SK-N-SH treated with all-trans-retinoic acid at 6 μM for 48 hours (cell line): ENCODE measurements around the gene ALK.

Experiments used
- CREB5 ChIP-seq: fragments of 250-450 bp; sonication (Bioruptor Pico); IDR thresholded peaks from 2 replicates; pipeline ENCODE4 v1.5.1; 2020; ENCODE audit warnings: low read depth, mild to moderate bottlenecking, moderate library complexity
- ISL1 ChIP-seq: fragments of 250-450 bp; sonication (Bioruptor Pico); IDR thresholded peaks from 2 replicates; pipeline ENCODE4 v2.1.2; 2022; ENCODE audit warnings: mild to moderate bottlenecking, moderate library complexity
- OSR1 ChIP-seq: fragments of 250-450 bp; sonication (Bioruptor Pico); IDR thresholded peaks from 2 replicates; pipeline ENCODE4 v1.8.0; 2022; ENCODE audit warnings: moderate library complexity, mild to moderate bottlenecking, inconsistent platforms
- PATZ1 ChIP-seq: fragments of 250-450 bp; sonication (Bioruptor Pico); IDR thresholded peaks from 2 replicates; pipeline ENCODE4 v1.8.0; 2020; ENCODE audit warnings: mild to moderate bottlenecking, moderate library complexity, borderline replicate concordance
- PPARA ChIP-seq: fragments of 250-450 bp; sonication (Bioruptor Pico); IDR thresholded peaks from 2 replicates; pipeline ENCODE4 v1.5.0; 2020; ENCODE audit warnings: mild to moderate bottlenecking, borderline replicate concordance
- RARB ChIP-seq: fragments of 250-450 bp; sonication (Bioruptor Pico); IDR thresholded peaks from 2 replicates; pipeline ENCODE4 v1.8.0; 2021; ENCODE audit warnings: mild to moderate bottlenecking, moderate library complexity
- SNAI2 ChIP-seq: fragments of 250-450 bp; sonication (Bioruptor Pico); IDR thresholded peaks from 2 replicates; pipeline ENCODE4 v1.5.0; 2020; ENCODE audit warnings: mild to moderate bottlenecking, moderate library complexity
- TSHZ2 ChIP-seq: fragments of 250-450 bp; sonication (Bioruptor Pico); IDR thresholded peaks from 2 replicates; pipeline ENCODE4 v1.5.0; 2020; ENCODE audit warnings: mild to moderate bottlenecking, moderate library complexity
- ZFP3 ChIP-seq: fragments of 250-450 bp; sonication (Bioruptor Pico); IDR thresholded peaks from 2 replicates; pipeline ENCODE4 v1.5.0; 2020; ENCODE audit warnings: mild to moderate bottlenecking, moderate library complexity

GRCh38 chr2:29431485-29431884, 489.9 kb downstream of the ALK start:
- TF ChIP-seq SNAI2 (CRISPR knock-in tag) (no peak), PATZ1 (CRISPR knock-in tag) (no peak), OSR1 (CRISPR knock-in tag) (no peak), ZFP3 (CRISPR knock-in tag) (no peak), PPARA (no peak), TSHZ2 (CRISPR knock-in tag) (no peak), ISL1 (CRISPR knock-in tag) (no peak), RARB (CRISPR knock-in tag) (no peak), CREB5 (CRISPR knock-in tag) (no peak)
